ACHN (cell line): ENCODE data around the gene OR2M2.

Source experiments
- DNase-seq: peaks from one replicate; pipeline ENCODE4 v3.0.0-alpha.2; 2015
- in situ Hi-C: cut with HindIII; loops from 2 replicates; pipeline ENCODE4 v1.10.0; 2017; ENCODE audit warnings: low sequenced_read_pairs, low pct_ligation_motif_present, low pct_unique_long_range_greater_than_20kb

Gene OR2M2, protein sequence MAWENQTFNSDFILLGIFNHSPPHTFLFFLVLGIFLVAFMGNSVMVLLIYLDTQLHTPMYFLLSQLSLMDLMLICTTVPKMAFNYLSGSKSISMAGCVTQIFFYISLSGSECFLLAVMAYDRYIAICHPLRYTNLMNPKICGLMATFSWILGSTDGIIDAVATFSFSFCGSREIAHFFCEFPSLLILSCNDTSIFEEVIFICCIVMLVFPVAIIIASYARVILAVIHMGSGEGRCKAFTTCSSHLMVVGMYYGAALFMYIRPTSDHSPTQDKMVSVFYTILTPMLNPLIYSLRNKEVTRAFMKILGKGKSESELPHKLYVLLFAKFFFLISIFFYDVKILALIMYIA

DNA sequence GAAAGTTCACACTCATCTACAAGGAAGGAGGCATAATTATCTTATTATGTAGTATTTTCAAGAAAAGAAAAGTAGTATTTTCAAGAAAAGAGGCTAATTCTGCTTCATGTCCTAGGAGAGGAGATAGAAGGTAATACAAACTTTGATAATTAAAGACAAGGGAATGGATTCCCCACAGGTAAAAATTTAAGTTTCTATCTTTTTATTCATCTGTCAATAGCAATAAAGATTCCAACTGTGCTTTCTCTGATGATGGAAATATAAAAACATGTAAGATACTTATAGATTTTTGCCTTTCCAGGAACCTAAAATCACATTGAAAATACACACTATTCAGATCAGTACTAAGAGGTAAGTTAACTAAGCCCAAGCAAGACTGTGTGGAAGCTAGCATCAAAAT is at the start of gene OR2M2:
Gene OR2M2, plus strand, starts transcription at position 301 of the 400 bp plus-strand sequence. CDS start 5,165 bp downstream, outside the sequence.
- in situ Hi-C loops: no loop called here
- no peak for DNase-seq

DNA sequence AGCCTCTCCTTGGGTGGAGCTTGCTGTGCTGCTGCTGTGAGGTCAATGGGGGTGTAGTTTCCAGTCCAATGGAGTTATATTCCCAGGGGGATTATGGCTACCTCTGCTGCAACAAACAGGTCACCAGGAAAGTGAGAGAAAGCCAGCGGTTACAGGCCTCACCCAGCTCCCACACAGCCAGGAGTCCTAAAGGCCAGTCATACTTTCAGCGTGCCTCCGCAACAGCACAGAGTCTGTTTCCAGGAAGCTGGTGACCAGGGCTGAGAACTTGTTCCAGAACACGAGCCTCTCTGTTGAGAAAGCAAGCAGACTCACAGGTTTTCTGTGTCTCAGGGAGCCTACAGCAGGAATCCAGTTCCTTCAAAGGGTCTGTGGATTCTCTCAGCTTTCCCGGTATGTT is 47.0 kb upstream of the OR2M2 start:
- in situ Hi-C loops: no loop called here
- DNase-seq: no peak

DNA sequence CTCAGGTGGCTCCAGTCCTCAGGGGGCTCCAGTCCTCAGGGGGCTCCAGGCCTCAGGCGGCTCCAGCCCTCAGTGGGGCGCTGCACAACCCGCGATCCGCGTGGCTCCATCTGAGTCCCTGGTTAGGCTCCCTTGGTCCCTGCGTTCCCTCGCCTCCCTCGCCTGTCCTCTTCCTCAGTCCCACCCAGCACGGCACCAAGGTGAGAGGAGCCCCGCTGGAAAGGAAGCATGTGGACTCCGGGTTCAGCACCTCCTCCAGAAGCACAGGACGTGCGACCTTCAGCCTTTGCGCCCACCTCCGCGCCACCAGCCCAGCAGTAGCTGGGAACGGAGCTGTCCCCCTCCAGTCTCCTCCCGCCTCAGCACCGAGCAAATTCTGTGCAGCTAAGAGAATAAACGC is 37.8 kb upstream of the OR2M2 start:
- no peak for DNase-seq
- in situ Hi-C loops: no loop called here

GRCh38 chr1:248140846-248141245 is 33.8 kb upstream of the OR2M2 start:
- in situ Hi-C loops: no loop called here
- no peak for DNase-seq

DNA sequence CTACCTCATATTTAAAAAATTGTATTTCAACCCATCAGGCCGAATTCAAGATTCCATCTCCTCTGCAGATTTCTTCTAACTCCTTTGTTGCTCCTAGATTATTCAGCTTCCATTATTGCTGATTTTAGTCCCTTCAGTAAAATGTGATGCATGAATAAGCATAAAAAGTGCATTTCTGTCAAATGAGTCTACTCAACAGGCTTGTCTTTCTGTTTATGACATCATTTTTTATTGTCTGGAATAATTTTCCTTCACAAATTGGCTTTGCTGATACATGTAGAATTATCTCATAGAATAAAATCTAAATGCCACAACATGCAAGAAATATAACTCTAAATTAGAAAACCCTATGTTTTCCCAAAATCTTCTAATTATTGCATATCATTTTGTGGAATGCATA is 31.3 kb upstream of the OR2M2 start:
- no peak for DNase-seq
- in situ Hi-C loops: no loop called here

DNA sequence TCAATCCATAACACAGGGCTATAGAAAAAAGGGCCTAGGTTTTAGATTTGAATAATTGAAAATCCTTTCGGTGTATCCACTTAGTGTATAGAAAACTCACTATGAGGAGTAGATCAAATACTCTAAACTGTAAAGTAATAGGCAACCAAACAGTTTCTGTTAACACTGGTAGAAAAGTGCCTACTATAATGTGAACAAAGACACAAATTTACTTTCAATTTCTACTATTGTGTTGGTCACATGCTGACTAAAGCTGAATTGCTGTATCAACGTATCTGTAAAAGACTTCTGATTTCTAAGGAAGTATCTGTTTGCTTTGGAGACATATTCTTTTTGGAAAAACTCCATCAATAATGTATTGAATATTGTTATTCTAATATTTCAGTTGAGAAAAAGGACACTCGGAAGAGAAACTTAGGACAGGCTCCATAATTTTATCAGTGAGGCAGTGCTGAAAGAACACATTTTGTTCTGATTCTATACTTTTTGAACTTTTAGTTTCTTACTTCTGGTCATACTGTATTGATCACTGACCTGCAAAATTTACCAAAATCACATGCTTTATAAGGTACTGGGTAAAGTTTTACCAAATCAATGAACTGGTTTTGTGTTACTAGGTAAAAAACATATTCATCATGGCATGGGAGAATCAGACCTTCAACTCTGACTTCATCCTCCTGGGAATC is 30.0 kb upstream of the OR2M2 start, which contains the start of gene OR2M5:
Gene OR2M5, plus strand, starts transcription at position 636 of the 686 bp plus-strand sequence. Its CDS starts 0 bp downstream, at position 636.
- DNase-seq: no peak
- in situ Hi-C loops: no loop called here

DNA sequence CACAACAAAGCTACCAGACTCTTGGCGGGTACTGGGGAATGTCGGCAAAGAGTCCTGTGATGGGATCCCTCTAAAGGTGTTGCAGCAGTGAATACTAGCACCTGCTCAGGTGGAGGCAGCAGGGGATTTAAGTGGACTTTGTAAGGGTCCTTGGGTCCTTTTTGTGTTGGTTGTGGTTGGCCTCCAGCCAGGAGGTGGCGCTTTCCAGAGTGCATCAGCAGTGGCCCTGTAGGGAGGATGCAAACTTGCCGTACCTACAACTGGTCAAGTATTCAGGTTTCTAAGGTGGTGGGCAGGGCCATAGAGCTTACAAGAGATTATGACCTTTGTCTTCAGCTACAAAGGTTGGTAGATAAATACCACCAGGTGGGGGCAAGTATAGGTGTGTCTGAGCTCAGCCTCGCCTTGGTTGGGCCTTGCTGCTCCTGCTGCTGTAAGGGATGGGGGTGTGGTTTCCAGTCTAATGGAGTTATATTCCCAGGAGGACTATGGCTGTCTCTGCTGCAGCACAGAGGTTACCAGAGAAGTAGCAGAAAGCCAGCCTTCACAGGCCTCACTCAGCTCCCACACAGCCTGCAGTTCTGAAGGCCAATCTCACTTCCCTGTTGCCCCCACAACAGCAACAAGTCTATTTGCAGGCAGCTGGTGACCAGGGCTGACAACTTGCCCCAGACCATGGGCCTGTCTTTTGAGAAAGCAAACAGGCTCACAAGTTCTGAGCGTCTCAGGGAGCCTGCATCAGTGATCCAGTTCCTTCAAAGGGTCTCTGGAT is 22.4 kb upstream of the OR2M2 start:
- DNase-seq: no peak
- in situ Hi-C loops: no loop called here

GRCh38 chr1:248155927-248156326 is 18.7 kb upstream of the OR2M2 start:
- in situ Hi-C loops: no loop called here
- DNase-seq: no peak

GRCh38 chr1:248158758-248159157 is 15.9 kb upstream of the OR2M2 start:
- in situ Hi-C loops: no loop called here
- no peak for DNase-seq

DNA sequence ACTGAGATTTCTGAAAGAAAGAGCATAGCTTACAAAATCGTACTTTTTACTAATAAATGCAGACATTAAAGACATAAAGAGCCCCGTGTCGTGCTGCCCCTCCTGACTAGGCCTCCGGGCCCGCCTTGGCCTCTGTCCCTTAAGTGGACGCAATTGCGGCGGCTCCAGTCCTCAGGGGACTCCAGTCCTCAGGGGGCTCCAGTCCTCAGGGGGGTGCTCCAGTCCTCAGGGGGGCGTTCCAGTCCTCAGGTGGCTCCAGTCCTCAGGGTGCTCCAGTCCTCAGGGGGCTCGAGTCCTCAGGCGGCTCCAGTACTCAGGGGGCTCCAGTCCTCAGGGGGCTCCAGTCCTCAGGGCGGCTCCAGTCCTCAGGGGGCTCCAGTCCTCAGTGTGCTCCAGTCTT is 10.6 kb upstream of the OR2M2 start:
- DNase-seq: no peak
- in situ Hi-C loops: no loop called here

DNA sequence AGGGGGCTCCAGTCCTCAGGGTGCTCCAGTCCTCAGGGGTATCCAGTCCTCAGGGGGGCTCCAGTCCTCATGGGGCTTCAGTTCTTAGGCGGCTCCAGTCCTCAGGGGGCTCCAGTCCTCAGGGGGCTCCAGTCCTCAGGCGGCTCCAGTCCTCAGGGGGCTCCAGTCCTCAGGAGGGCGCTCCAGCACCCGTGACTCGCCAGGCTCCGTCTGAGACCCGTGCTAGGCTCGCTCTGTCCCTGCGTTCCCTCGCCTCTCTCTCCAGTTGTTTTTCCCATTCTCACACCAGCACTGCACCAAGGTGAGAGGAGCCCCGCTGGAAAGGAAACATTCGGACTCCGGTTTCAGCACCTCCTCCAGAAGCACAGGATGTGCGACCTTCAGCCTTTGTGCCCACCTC is 9.4 kb upstream of the OR2M2 start:
- in situ Hi-C loops: no loop called here
- DNase-seq: no peak

- no peak for DNase-seq
- in situ Hi-C loops: no loop called here
Measured at GRCh38 chr1:248183996-248184395, 9.4 kb downstream of the OR2M2 start.

- no peak for DNase-seq
- in situ Hi-C loops: no loop called here
Measured at GRCh38 chr1:248187363-248187762, 12.7 kb downstream of the OR2M2 start.

DNA sequence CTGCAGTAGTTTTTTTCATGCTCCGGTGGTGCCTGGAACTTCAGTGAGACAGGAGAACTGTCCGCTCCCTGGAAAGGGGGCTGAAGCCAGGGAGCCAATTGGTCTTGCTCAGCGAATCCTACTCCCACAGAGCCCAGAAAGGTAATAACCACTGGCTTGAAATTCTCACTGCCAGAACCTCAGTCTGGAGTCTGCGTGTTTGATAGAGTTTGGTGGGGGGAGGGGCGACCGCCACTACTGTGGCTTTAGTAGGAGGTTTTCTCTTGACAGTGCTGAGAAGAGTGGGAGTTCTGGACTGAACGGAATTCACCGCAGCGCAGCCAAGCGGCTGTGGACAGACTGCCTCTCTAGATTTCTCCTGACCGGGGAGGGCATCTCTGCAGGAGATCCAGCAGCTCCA is 14.4 kb downstream of the OR2M2 start:
- in situ Hi-C loops: no loop called here
- DNase-seq: no peak

DNA sequence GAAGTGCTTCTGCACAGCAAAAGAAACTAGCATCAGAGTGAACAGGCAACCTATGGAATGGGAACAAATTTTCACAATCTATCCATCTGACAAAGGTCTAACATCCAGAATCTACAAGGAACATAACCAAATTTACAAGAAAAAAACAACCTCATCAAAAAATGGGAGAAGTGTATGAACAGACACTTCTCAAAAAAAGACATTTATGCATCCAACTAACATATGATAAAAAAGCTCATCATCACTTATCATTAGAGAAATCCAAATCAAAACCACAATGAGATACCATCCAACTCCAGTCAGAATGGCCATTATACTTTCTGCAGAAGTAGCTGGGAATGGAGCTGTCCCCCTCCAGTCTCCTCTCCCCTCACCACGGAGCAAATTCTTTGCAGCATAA is 19.5 kb downstream of the OR2M2 start:
- in situ Hi-C loops: no loop called here
- no peak for DNase-seq

GRCh38 chr1:248196965-248197364 is 22.3 kb downstream of the OR2M2 start, which contains the start of gene OR2M3:
Gene OR2M3, plus strand, starts transcription at chr1:248197265. Its CDS starts 5,803 bp downstream, at chr1:248203068.
- in situ Hi-C loops: no loop called here
- no peak for DNase-seq

GRCh38 chr1:248215880-248216279 is 41.3 kb downstream of the OR2M2 start:
- in situ Hi-C loops: no loop called here
- DNase-seq: no peak

DNA sequence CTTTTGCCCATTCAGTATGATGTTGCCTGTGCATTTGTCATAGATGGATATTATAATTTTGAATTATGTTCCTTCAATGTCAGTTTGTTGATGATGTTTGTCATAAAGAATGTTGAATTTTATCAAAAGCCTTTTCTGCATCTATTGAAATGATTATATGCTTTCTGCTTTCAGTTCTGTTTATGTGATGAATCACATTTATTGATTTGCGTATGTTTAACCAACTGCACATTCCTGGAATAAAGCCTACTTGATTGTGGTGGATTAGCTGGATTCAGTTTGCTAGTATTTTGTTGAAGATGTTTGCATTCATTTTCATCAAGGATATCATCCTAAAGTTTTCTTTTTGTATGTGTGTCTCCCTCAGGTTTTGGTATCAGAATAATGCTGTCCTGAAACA is 50.9 kb downstream of the OR2M2 start:
- in situ Hi-C loops: no loop called here
- no peak for DNase-seq

DNA sequence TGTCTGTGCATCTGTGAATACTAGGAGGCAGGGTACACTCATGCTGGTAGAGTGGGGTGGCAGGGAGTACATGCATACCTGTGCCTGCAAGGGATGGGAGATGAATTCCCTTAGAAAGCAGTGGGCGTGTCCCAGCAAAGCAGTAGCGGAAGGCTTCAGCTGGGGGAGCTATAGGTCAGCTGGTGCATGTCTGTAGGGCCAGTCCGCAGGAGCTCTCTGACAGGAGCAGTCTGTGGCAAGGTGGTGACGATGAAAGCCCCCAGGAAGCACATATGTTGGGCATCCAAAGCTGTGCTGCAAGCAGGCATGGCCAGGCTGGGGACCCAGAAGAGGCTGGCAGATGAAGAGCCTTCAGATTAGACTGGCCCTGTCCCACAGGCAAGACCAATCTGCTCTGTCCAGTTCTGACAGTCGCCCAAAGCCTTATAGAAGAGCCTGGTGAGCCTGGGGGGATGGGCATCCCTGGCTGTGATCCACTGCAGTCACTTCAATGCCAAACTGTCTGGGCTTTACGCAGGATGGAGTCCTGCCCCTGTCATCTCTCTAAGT is 54.8 kb downstream of the OR2M2 start:
- in situ Hi-C loops: no loop called here

More for the DNA sequence above, 54.8 kb downstream of the OR2M2 start:
- no peak for DNase-seq
